Activated CD8-positive, alpha-beta memory T cell treated with anti-CD3 and anti-CD28 coated beads, Interleukin-2, amount 50 U/mL, for 1 hour (primary cell): ENCODE measurements around the gene TGOLN2.
"Not testable (repeated sequence)": the region's sequence is repeated elsewhere in the genome, so short reads cannot be mapped to it uniquely, and the experiment has no call there.

Experiments
- DNase-seq: peaks from one replicate; pipeline ENCODE4 v3.0.0-alpha.2; 2020; ENCODE audit errors: extremely low read depth

TGOLN2 gene

DNA sequence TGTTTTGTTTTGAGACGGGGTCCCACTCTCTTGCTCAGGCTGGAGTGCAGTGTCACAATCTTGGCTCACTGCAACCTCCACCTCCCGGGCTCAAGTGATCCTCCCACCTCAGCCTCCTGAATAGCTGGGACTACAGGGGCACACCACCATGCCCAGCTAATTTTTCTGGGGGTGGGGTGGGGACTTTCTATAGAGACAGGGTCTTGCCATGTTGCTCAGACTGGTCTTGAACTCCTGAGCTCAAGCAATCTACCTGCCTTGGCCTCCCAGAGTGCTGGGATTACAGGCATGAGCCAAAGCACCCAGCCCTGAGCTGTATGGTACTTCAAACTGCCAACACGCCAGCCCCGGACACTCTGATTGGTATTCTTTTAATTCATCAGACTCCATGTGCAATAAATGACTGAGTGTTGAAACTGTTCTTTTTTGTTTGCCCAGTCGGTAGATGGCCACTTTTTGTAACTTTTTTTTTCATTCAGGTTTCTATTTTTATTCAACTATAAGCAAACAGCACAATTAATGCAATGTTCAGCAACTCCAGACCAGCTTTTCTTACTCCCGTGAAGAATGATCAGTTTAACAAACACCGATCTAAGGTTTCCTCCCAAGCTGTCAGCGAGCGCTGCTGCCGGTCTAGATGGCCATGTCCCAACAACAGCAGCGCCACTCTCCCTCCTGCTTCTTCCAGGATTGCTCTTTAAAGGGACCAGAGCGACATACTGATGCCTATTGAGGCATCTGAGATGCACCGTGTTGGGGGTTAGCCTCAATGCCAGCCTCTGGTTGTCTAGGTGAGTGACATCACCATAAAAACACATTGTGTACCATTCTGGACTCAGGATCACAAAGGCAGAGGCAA, 12.5 kb upstream of the TGOLN2 start:
- DNase-seq: no peak

DNA sequence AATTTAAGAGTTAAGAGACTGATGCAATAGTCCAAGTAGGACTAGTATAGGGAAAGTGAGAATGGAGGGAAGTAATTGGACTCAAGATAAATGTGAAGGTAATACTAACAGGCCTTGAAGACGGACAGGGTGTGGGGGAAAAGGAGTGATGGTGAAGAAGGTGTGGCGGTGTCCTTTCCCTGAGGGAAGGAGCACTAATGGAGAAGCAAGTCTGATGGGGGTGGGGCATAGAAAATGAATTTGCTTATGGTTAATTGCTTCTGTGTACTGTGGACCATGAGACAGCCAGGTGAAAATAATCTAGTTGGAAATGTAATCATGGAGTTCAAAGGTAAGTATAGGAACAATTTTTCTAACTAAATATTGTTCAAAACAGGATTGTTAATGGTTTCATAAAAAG, 7.1 kb upstream of the TGOLN2 start:
- no peak for DNase-seq

DNA sequence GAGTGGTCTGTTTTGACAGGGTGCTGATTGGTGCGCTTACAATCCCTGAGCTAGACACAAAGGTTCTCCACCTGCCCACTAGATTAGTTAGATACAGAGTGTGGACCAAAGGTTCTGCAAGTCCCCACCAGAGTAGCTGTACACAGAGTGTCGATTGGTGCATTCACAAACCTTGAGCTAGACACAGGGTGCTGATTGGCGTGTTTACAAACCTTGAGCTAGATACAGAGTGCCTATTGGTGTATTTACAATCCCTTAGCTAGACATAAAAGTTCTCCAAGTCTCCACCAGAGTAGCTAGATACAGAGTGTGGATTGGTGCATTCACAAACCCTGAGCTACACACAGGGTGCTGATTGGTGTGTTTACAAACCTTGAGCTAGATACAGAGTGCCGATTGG, 6.1 kb upstream of the TGOLN2 start:
- not testable (repeated sequence) for DNase-seq

DNA sequence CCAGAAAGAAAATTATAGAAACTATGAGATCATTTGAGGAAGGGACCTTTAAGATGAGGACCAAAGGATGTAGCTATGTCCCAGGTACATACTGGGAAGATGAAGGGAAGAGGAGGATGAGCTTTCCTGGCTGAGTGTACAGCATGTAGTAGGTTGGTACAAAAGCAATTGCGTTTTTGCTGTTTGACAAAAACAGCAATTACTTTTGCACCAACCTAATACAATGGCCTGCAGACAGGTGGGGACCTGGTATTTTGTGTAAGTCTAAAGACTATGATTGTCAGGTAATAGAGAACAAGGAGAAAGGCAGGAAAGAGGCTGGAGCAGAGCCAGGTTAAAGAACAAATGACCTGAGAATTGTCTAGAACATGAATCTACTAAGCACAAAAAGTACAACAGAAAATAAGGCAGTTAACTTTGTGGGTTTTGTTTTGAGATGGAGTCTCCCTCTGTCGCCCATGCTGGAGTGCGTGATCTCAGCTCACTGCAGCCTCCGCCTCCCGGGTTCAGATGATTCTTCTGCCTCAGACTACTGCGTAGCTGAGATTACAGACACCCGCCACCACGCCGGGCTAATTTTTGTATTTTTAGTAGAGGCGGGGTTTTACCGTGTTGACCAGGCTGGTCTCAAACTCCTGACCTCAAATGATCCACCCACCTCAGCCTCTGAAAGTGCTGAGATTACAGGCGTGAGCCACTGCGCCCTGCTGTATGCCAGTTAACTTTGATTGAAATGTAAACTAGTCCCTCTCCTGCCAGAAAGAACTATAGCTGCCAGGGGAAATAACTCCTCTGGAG, 3.2 kb upstream of the TGOLN2 start:
- no peak for DNase-seq

DNA sequence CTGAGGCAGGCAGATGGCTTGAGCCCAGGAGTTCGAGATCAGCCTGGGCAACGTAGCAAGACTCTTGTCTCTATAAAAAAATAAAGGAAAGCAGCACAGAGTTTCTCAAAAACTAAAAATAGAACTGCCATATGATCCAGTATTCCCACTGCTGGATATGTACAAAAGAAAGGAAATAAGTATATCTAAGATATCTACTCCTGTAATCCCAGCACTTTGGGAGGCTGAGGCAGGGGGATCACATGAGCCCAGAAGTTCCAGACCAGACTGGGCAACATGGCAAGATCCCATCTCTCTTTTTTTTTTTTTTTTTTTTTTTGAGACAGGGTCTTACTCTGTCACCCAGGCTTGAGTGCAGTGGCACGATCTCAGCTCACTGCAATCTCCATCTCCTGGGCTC, 1.9 kb upstream of the TGOLN2 start:
- DNase-seq: not testable (repeated sequence)

DNA sequence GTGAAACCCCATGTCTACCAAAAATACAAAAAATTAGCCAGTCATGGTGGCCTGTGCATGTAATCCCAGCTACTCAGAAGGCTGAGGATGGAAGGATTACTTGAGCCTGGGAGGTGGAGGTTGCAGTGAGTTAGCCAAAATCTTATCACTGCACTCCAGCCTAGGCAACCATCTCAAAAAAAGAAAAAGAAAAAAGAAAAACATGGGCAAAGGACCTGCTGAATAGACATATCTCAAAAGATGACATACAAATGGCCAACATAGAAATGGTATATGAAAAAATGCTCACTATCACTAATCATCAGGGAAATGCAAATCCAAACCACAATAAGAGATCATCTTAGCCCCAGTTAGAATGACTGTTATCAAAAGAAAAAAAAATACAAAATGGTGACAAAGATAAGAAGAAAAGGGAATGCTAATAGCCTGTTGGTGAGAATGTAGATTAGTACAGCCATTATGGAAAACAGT, 1.4 kb upstream of the TGOLN2 start:
- no peak for DNase-seq

DNA sequence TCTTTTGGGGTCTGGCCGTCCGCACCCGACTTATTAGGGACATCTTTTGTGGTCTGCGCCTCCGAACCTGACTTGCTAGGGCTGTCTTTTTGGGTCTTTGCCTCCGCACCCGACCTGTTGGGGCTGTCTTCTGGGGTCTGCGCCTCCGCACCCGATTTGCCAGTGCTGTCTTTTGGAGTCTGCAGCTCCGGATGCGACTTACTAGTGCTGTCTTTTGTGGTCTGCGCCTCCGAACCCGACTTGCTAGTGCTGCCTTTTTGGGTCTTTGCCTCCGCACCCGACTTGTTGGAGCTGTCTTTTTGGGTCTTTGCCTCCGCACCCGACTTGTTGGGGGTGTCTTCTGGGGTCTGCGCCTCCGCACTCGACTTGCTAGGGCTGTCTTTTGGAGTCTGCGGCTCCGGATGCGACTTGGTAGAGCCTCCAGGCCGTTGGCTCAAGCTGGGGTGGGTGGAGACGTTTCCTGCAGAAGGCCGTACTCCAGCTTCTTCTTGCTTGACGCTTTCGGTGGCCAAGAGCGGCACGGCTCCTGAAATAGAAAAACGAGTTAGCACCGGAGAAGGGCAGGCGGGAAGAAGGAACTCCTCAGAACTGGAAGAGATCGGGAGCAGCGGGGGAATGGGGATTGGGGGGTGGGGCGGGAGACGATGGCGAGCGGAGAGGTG, 498 bp downstream of the TGOLN2 start:
- peak; percentile 26 for DNase-seq

DNA sequence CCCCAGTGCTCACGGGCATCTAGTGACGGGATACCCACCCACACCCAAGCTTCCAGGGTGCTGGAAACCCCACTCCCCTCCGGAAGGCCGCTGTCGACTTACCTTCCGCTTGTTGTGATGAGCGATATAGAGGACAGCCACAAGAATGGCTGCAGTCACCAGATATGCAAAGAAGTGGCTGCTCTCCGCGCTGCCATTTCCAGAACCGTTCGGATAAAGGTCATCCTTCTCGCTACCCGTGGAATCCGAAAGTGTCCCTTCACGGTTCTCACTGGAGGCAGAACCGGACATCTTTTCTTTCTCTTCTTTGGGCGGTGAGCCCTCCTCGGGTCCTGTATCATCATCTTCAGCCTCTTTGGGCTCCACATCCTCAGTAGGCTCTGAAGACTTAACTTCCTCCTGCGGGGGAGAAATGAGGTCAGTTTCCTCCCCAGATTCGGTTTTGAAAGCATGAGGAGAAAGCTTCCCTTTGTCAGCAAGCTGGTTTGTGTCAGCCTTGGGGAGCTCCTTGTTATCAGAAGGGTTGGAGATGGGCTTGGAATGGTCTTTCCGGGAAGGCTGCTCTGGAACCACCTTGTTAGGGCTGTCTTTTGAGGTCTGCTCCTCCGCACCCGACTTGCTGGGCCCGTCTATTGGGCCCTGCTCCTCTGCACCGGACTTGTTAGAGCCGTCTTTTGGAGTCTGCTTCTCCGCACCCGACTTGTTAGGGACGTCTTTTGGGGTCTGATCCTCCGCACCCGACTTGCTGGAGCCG, 1.2 kb downstream of the TGOLN2 start:
- no peak for DNase-seq

DNA sequence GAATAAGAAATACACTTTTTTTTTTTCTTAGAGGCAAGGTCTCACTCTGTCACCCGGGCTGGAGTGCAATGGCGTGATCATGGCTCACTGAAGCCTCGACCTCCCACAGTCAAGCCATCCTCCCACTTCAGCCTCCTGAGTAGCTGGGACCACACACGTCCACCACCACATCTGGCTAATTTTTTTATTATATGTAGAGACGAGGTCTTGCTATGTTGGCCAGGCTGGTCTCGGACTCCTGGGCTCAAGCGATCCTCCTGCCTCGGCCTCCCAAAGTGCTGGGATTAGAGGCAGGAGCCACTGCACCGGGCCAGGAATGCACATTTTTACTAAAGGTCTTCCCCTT, 2.4 kb downstream of the TGOLN2 start:
- DNase-seq: no peak

DNA sequence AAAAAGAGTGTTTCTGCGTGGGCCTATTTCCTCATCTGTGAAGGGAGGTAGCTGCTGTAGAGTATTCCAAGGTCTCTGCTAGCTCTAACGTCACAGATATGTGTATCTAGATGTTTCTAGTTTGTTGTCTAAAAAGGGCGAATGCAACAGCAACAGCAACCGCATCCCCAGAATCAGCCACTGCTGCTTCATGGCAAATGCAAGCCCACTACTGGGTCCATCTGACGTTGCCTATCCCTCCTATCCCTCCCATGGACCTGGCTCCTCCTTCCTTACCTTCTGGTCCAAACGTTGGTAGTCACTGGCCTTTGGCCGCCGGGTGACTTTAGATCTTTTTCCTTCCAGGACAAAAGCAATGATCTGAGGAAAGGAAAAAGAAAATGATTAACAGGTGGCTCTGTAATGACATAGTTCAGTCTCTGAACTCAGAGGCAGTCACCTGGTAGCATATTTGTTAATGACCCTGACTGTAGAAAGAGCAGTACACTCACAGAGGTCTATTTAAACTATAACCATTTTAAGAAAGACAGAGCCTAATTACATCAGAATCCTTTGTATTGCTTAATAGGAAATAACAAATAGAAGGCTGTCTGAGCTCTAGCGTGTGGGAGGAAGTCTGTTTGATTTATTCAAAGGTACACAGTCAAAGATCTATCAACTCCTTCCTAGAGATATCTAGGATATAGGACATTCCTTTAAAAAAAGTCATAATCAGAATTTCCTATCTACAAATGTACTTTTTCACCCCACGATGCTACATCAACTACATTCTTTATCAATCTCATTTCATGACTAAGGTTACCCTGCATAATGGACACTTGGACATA, 2.9 kb downstream of the TGOLN2 start:
- DNase-seq: no peak

DNA sequence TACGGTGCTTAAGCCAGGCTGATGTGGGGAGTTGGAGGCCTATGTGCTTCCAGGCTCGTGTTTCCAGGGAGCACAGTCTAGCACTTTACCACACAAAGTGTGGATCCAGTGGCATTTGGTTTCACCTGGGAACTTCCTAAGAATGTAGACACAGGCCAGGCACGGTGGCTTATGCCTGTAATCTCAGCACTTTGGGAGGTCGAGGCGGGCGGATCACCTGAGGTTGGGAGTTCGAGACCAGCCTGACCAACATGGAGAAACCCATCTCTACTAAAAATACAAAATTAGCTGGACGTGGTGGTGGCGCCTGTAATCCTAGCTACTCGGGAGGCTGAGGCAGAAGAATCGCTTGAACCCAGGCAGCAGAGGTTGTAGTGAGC, 3.8 kb downstream of the TGOLN2 start:
- not testable (repeated sequence) for DNase-seq

DNA sequence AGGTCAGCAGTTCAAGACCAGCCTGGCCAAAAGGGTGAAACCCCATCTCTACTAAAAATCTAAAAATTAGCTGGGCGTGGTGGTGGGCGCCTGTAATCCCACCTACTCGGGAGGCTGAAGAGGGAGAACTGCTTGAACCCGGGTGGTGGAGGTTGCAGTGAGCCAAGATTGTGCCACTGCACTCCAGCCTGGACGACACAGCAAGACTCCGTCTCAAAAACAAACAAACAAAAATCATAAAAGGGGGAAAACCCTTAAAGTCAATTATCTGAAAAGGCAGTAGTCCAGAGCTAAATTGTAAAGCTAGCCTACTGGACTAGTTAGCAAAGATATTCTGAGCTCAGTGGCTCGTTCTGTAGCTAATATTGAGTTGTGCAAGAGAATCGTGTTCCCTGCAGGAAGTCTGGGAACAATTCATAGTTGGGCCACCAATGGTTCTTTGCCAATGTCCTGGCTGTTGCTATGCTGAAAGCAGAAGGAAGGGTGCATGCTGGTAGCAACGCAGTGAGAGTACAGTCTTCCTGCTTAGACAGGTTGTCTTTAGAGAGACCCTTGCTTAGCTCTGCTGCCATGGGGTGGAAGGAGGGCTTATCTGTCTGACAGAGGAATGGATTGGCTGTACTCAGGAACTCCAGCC, 4.3 kb downstream of the TGOLN2 start:
- DNase-seq: no peak

DNA sequence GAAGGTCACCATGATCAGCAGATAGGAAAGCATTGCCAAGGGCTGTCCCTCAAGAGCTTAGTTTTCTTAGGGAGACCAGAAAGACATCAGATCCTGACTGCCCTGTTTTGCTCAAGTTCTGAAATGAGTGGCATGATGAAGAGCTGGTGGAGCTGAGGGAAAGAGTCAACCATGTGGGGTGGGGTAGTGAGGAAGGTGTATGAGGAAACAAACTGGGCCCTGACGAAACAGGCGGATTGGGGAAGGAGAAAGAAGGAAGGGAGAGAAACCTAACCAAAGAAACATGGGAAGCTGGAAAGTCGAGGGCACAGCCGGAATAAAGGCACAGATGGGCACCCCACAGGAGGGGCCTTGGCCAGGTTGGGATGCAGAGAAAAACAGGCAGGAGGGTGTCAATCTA, 8.0 kb downstream of the TGOLN2 start:
- DNase-seq: no peak

DNA sequence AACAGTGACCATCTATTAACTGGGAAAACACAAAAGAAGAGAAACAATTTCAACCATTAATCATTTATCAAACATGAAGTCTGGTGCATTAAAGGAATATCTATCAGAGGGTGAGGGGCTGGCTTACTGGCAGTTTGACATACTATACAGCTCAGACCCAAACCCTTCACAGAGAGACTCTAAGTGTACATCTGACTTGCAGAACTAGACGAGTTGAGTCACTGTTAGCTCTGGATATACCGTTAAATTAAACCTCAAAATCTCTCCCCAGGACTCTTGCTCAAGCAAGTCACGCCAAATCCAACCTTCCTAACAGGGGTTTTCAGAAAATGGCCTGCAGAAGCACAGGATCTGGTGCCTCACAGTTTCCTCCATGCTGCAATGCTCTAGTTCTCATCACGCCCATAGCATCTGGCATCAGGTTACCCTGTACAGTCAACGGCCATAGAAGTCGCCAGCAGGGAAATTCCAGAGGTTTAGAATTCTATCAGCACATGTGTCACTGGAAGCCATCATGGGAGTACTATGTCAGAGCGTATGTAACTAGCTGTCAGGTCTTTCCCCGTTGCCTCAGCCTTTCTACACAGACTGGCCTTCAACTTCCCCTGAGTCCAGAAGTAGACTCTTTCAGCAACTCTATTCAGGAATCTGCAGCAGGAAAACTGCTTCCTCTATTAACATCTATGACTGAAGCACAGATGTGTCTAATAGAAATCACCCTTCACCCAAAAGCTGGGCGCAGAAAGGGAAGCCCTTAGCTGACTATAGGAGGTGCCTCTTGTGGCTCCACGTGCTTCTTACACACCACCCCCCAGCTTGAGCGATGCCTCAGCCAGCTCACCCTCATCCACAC, 9.3 kb downstream of the TGOLN2 start:
- DNase-seq: no peak

DNA sequence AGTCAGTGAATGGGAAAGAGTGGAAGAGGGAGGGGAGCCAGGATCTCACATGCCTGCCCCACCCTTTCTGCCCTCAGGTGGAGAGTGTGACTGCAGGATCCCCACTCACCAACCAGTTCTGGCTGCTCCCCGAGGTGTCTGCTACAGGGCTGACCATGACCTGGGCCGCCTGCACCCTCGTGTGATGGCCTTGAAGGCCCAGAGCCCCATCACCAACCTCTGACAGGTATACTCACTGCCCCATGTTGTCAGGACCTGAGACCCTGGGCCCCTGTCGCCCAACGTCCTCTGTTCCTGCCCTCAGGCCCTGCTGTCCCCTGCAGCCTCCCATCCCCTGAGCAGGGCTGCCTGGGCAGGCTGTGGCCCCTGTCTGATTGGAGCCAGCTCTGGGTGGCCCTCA, 11.9 kb downstream of the TGOLN2 start:
- not testable (repeated sequence) for DNase-seq

DNA sequence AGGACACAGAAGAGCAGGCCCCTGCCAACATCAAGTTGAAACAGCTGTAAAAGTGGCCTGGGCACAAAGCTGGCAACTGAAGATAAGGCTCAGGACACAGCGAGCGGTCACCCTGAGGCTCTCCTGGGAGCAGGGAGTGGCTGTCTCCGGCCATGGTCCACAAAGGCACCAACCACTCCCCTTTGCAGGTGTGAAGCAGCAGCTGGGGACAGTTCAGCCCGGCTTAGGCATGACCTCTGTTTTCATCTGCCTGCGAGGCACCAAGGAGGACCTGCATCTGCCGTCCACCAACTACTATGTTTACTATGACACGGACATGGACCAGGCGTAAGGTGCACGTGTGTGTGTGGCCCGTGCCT, 12.9 kb downstream of the TGOLN2 start:
- DNase-seq: no peak

DNA sequence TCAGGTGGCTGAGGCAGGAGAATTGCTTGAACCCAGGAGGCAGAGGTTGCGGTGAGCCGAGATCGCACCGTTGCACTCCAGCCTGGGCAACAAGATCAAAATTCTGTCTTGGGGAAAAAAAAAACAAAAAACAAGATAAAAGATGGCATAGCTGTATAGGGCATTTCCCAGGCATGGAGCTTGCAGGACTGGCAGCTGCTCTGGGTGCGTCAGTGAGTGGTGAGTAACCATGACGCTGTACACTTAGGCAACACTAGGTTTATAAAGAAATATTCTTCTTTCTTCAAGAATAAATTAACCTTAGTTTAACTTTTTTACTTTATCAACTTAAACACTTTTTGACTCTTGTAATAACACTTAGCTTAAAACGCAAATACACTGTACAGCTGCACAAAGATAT, 15.4 kb downstream of the TGOLN2 start:
- DNase-seq: no peak

DNA sequence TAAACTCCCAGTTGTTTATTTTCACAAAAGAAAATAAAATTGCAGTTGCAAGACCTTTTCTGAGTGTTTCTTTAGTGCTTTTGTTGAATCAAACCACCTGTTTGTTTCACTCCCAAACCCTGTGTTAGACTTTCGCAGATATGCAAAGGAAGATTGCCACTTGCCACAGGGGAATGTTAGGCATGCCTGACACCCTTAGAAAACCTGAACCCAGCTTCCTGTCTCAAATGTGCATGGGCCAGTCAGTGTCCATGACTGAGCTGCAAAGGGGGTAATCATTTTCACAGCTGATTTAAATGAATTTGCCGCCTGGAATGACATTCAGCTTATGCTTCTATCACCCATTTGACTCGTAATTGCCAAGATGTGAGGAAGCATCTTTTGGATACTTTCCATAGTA, 17.5 kb downstream of the TGOLN2 start:
- no peak for DNase-seq

DNA sequence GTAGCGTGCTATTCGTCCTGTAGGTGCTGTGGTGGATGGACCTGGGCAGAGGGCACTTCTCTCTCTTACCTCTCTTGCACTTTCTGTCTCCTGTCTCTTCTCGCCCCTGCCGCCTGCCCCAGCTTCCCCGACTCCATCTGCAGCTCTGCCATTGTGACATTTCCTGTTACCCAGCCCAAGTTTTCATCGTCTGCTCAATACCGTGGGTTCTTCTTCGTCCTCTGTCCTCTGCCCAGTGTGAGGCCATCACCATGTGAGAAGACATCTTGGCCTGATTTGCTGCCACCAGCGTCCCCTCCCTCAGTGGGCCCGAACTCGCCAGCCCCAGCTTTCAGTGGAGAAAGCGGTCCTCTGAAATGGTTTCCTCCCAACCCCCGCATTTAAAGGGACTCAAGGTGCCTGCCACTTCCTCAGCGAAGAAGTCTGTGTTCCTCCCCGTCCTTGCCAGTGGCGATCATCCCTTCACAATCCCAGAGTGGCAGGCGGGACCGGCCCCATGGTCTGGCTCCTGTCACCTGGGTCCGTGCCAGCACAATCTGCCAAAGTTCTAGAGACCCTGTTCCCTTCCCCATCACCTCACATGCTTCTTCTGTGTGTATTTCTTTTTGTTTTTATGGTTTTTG, 18.0 kb downstream of the TGOLN2 start:
- no peak for DNase-seq
